Measurements from ENCODE around the gene ANP32A.
A peak's percentile ranks its signal among the peaks of the same experiment; 100 is the strongest.
"Not testable (repeated sequence)": the region's sequence is repeated elsewhere in the genome, so short reads cannot be mapped to it uniquely, and the experiment has no call there.

ANP32A gene

GRCh38 chr15:68820295-68821189 is at the start of gene ANP32A:
Gene ANP32A, minus strand, starts transcription at chr15:68820895. Its CDS starts 144 bp downstream, at chr15:68820751.
- Histone ChIP-seq H2AFZ (ENCODE audit: low read depth, low read length) (no peak within 1 kb of the TSS), H3K4me1 (ENCODE audit: insufficient read depth, low read length) (peaks cover 33% of the 10 kb centered on the region), H3K4me3 (ENCODE audit: low read length) (peak within 1 kb of the TSS; percentile 69), H3K9me3 (ENCODE audit: low read length) (no peaks in the 10 kb centered on the region), H3K36me3 (ENCODE audit: insufficient read depth, low read length) (peaks cover 2% of the 10 kb centered on the region), H3K27me3 (ENCODE audit: insufficient read depth, low read length) (no peaks in the 10 kb centered on the region)

GRCh38 chr15:68868296-68868695 is 47.6 kb upstream of the ANP32A start:
- no peaks in the 10 kb centered on the region for H3K9me3 ChIP-seq (ENCODE audit: low read length)
- no peak overlapping the region for H2AFZ ChIP-seq (ENCODE audit: low read depth, low read length)
- no peak overlapping the region for H3K4me3 ChIP-seq (ENCODE audit: low read length)
- no peaks in the 10 kb centered on the region for H3K36me3 ChIP-seq (ENCODE audit: insufficient read depth, low read length)
- H3K27me3 ChIP-seq (ENCODE audit: insufficient read depth, low read length) = no peaks in the 10 kb centered on the region
- no peaks in the 10 kb centered on the region for H3K4me1 ChIP-seq (ENCODE audit: insufficient read depth, low read length)

GRCh38 chr15:68862415-68862814 is 41.7 kb upstream of the ANP32A start:
- H3K9me3 ChIP-seq (ENCODE audit: low read length) = no peaks in the 10 kb centered on the region
- no peak overlapping the region for H2AFZ ChIP-seq (ENCODE audit: low read depth, low read length)
- H3K4me3 ChIP-seq (ENCODE audit: low read length) = no peak overlapping the region
- H3K36me3 ChIP-seq (ENCODE audit: insufficient read depth, low read length) = no peaks in the 10 kb centered on the region
- H3K27me3 ChIP-seq (ENCODE audit: insufficient read depth, low read length) = no peaks in the 10 kb centered on the region
- H3K4me1 ChIP-seq (ENCODE audit: insufficient read depth, low read length) = no peaks in the 10 kb centered on the region

GRCh38 chr15:68858666-68859065 is 38.0 kb upstream of the ANP32A start:
- H3K4me1 ChIP-seq (ENCODE audit: insufficient read depth, low read length); H2AFZ ChIP-seq (ENCODE audit: low read depth, low read length); H3K4me3 ChIP-seq (ENCODE audit: low read length); H3K27me3 ChIP-seq (ENCODE audit: insufficient read depth, low read length); H3K36me3 ChIP-seq (ENCODE audit: insufficient read depth, low read length); H3K9me3 ChIP-seq (ENCODE audit: low read length): not testable (repeated sequence)

GRCh38 chr15:68857443-68857842 is 36.7 kb upstream of the ANP32A start:
- H2AFZ ChIP-seq (ENCODE audit: low read depth, low read length); H3K4me3 ChIP-seq (ENCODE audit: low read length); H3K36me3 ChIP-seq (ENCODE audit: insufficient read depth, low read length); H3K9me3 ChIP-seq (ENCODE audit: low read length); H3K27me3 ChIP-seq (ENCODE audit: insufficient read depth, low read length); H3K4me1 ChIP-seq (ENCODE audit: insufficient read depth, low read length): not testable (repeated sequence)

- Histone ChIP-seq H3K9me3 (ENCODE audit: low read length) (no peaks in the 10 kb centered on the region), H3K36me3 (ENCODE audit: insufficient read depth, low read length) (no peaks in the 10 kb centered on the region), H3K27me3 (ENCODE audit: insufficient read depth, low read length) (peaks cover 18% of the 10 kb centered on the region), H2AFZ (ENCODE audit: low read depth, low read length) (no peak overlapping the region), H3K4me3 (ENCODE audit: low read length) (no peak overlapping the region), H3K4me1 (ENCODE audit: insufficient read depth, low read length) (no peaks in the 10 kb centered on the region)
Measured at GRCh38 chr15:68852461-68852860, 31.8 kb upstream of the ANP32A start.

GRCh38 chr15:68851971-68852370 is 31.3 kb upstream of the ANP32A start:
- no peaks in the 10 kb centered on the region for H3K36me3 ChIP-seq (ENCODE audit: insufficient read depth, low read length)
- H3K27me3 ChIP-seq (ENCODE audit: insufficient read depth, low read length) = peaks cover 18% of the 10 kb centered on the region
- no peaks in the 10 kb centered on the region for H3K9me3 ChIP-seq (ENCODE audit: low read length)
- H2AFZ ChIP-seq (ENCODE audit: low read depth, low read length) = no peak overlapping the region
- H3K4me1 ChIP-seq (ENCODE audit: insufficient read depth, low read length) = no peaks in the 10 kb centered on the region
- H3K4me3 ChIP-seq (ENCODE audit: low read length) = no peak overlapping the region

- no peak overlapping the region for H2AFZ ChIP-seq (ENCODE audit: low read depth, low read length)
- H3K4me1 ChIP-seq (ENCODE audit: insufficient read depth, low read length) = no peaks in the 10 kb centered on the region
- H3K4me3 ChIP-seq (ENCODE audit: low read length) = no peak overlapping the region
- H3K36me3 ChIP-seq (ENCODE audit: insufficient read depth, low read length) = no peaks in the 10 kb centered on the region
- peaks cover 27% of the 10 kb centered on the region for H3K27me3 ChIP-seq (ENCODE audit: insufficient read depth, low read length)
- no peaks in the 10 kb centered on the region for H3K9me3 ChIP-seq (ENCODE audit: low read length)
Measured at GRCh38 chr15:68849497-68849896, 28.8 kb upstream of the ANP32A start.

GRCh38 chr15:68846851-68847439 is 26.2 kb upstream of the ANP32A start:
- H2AFZ ChIP-seq (ENCODE audit: low read depth, low read length) = no peak overlapping the region
- H3K27me3 ChIP-seq (ENCODE audit: insufficient read depth, low read length) = peaks cover 41% of the 10 kb centered on the region
- no peaks in the 10 kb centered on the region for H3K9me3 ChIP-seq (ENCODE audit: low read length)
- H3K4me3 ChIP-seq (ENCODE audit: low read length) = no peak overlapping the region
- H3K4me1 ChIP-seq (ENCODE audit: insufficient read depth, low read length) = peaks cover 5% of the 10 kb centered on the region
- no peaks in the 10 kb centered on the region for H3K36me3 ChIP-seq (ENCODE audit: insufficient read depth, low read length)

- Histone ChIP-seq H3K27me3 (ENCODE audit: insufficient read depth, low read length) (peaks cover 47% of the 10 kb centered on the region), H3K36me3 (ENCODE audit: insufficient read depth, low read length) (no peaks in the 10 kb centered on the region), H2AFZ (ENCODE audit: low read depth, low read length) (no peak overlapping the region), H3K4me3 (ENCODE audit: low read length) (no peak overlapping the region), H3K9me3 (ENCODE audit: low read length) (no peaks in the 10 kb centered on the region), H3K4me1 (ENCODE audit: insufficient read depth, low read length) (peaks cover 5% of the 10 kb centered on the region)
Measured at GRCh38 chr15:68844856-68845550, 24.3 kb upstream of the ANP32A start.

GRCh38 chr15:68843425-68844311 is 23.0 kb upstream of the ANP32A start:
- no peak overlapping the region for H2AFZ ChIP-seq (ENCODE audit: low read depth, low read length)
- peak overlapping the region; percentile 2 for H3K4me3 ChIP-seq (ENCODE audit: low read length)
- peaks cover 5% of the 10 kb centered on the region for H3K4me1 ChIP-seq (ENCODE audit: insufficient read depth, low read length)
- peaks cover 47% of the 10 kb centered on the region for H3K27me3 ChIP-seq (ENCODE audit: insufficient read depth, low read length)
- H3K36me3 ChIP-seq (ENCODE audit: insufficient read depth, low read length) = no peaks in the 10 kb centered on the region
- H3K9me3 ChIP-seq (ENCODE audit: low read length) = peaks cover 2% of the 10 kb centered on the region

GRCh38 chr15:68842958-68843357 is 22.3 kb upstream of the ANP32A start:
- Histone ChIP-seq H3K4me1 (ENCODE audit: insufficient read depth, low read length) (peaks cover 5% of the 10 kb centered on the region), H3K36me3 (ENCODE audit: insufficient read depth, low read length) (no peaks in the 10 kb centered on the region), H3K4me3 (ENCODE audit: low read length) (no peak overlapping the region), H2AFZ (ENCODE audit: low read depth, low read length) (no peak overlapping the region), H3K27me3 (ENCODE audit: insufficient read depth, low read length) (peaks cover 45% of the 10 kb centered on the region), H3K9me3 (ENCODE audit: low read length) (peaks cover 2% of the 10 kb centered on the region)

Data from neuron (in vitro differentiated cells).